Stimulated activated naive CD4-positive, alpha-beta T cell (primary cell): ENCODE measurements around the gene KHSRP.
A peak's percentile ranks its signal among the peaks of the same experiment; 100 is the strongest.

Experiments used
- DNase-seq, 6 experiments: peaks; one replicate each; lab custom pipeline; 2025; lab: John Stamatoyannopoulos, UW

KHSRP gene

GRCh38 chr19:6393074-6393982, 31.3 kb downstream of the KHSRP start, which contains the start of gene GTF2F1:
Gene GTF2F1 (minus strand): TSS chr19:6393164. CDS start chr19:6392995, 169 bp downstream.
- DNase-seq = peak; percentile 90 to 94 (median 93)

DNA sequence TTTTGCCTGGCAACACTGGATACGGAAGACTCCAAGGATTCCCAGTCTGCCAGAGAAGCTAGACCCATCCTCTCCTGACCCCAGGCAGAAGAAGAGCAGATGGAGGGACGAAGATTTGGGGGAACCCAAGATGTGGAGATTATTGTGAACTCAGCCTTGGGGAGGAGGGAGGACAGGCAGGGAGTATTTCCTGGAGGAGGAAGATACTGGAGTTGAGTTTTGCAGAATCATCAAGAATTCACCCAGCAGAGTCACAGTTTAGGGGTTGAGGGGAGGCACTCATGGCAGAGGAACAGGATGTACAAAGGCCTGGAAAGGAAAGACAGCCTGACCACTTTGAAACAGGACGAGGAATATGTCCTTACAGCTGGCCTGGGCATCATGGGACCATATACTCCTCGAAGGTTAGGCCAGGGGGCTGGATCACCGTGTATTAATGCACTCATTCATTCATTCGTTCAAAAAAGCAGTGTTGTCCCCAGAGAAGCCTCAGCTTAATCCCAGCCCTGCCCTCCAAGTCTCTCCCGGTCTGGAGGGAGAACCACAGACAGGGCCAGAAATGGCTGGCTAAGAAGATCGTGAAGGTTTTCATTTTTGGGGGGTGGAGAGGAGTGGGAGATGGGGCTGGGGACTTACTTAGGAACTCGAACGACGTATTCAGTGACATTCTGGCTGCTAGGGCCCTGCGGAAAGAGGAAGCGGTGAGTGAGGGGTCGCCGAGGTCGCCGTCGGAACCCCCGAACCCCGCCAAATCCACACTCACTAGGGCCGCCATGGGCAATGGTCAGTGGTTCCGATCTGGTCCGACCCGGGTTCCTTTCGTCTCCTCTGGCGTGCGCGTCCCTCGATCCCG, 32.2 kb downstream of the KHSRP start:
- DNase-seq = no peak

DNA sequence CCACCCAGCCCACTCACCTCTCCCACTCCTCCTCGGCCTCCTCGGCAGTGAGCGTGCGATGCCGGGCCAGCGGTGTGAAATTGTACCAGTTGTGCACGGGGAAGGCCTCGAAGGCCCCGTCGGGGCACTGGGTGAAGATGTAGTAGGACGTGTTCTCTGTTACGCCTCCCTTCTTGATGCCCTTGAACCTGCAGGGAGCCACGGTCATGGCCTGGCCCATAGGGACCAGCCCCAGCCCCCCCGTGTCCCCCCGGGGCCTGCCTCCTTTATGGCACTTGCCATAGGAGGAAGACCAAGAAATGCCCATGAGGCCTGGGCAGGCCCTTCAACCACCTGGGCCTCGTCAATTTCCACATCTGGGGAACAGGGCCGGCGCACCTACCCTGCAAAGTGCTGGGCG, 37.2 kb downstream of the KHSRP start:
- DNase-seq = no peak

DNA sequence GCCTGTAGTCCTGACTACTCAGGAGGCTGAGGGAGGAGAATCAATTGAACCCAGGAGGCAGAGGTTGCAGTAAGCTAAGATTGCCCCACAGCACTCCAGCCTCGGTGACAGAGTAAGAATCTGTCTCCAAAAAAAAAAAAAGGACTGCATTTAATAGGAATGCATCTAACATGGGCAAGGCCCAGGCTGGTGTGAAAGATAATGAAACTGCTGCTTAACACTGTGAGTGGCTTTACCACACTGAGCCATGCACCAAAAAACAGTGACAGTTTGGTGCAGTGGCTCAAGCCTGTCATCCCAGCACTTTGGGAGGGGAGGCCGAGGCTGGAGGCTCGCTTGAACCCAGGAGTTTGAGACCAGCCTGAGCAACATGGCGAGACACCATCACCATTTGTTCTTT, 40.2 kb downstream of the KHSRP start:
- DNase-seq = no peak

GRCh38 chr19:6383188-6383587, 41.4 kb downstream of the KHSRP start:
- no peak for DNase-seq

DNA sequence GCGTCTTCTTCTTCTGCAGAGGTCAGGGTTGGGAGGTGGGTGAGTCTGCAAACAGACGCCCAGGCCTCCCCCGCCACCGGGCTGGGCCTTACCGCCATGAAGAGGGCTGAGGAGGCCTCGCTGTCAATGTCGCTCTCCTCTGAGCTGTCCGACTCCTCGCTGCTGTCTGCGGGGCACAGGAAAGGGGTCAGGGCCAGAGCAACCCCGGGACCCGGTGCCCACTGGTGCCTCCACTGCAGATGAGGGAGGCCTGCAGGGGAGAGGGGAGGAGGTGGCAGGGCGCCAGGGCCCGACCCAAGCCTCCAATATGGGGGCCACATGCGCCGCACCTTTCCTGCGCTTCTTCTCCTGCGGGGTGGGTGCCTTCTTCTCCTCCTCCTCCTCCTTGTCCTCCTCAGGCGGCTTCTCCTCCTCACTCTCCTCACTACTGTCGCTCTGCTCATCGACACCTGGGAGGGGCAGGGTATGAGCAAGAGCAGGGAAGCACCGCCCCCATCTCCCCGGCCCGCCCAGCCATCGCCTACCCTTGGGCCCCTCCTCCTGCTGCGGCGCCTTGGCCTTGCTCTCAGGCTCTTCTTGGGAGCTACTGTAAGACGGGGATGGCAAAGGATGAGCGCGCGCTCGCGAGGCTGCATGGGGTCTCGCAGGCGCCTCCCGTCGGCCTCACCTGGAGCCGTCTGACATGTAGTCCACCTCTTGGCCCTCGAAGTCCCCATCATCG, 43.4 kb downstream of the KHSRP start:
- DNase-seq = no peak

DNA sequence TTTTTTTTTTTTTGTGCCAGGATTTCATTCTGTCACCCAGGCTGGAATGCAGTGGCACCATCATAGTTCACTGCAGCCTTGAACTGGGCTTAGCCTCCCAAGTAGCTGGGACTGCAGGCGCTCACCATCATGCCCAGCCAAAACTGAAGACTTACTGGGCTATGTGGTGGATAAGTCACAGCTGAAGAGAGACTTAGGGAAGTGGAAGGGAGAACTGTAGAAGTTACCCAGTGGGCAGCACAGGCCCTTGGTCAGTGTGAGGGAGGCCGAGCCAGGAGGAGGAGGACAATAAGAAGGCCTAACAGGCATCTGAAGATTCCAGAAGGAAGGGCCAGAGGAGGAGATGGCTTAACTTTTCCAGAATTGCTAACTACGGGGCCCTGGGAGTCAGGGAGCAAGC, 44.9 kb downstream of the KHSRP start:
- no peak for DNase-seq

- no peak for DNase-seq
These were observed 46.1 kb downstream of the KHSRP start for GRCh38 chr19:6378486-6378885.

GRCh38 chr19:6378041-6378440, 46.6 kb downstream of the KHSRP start:
- no peak for DNase-seq

- DNase-seq = no peak
These were observed 48.0 kb downstream of the KHSRP start for GRCh38 chr19:6376512-6377190.

DNA sequence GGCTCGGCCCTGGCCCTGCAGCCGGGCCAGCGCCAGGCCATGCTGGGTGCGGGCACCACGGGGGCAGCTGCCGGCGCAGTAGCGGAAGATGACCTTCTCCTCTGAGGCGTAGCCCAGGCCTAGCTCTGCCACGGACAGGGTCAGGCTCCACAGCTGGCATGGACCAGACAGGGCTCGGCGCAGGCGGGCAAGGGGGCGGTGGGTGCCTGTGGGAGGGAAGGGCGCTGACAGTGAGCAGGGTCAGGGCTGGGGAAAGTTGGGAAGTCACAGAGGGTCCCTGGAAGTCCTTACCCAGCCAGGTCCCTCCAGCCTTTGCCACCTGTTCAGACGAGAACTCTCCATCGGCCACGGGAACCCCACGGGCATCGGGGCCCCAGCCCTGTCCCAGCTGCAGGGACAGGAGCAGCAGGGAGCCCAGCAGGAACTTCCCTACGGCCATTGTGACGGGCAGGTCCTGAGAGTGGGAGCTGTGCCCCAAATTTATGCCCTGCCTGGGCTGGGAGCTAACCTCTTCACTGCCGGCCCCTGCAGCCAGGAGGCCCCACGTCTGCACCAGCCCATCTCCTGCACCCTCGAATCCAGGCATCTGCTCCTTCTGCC, 49.1 kb downstream of the KHSRP start, which contains the start of gene PSPN:
Gene PSPN (minus strand): TSS at position 523 of the 600 bp plus-strand sequence. CDS start 84 bp downstream, at position 439.
- DNase-seq = no peak

DNA sequence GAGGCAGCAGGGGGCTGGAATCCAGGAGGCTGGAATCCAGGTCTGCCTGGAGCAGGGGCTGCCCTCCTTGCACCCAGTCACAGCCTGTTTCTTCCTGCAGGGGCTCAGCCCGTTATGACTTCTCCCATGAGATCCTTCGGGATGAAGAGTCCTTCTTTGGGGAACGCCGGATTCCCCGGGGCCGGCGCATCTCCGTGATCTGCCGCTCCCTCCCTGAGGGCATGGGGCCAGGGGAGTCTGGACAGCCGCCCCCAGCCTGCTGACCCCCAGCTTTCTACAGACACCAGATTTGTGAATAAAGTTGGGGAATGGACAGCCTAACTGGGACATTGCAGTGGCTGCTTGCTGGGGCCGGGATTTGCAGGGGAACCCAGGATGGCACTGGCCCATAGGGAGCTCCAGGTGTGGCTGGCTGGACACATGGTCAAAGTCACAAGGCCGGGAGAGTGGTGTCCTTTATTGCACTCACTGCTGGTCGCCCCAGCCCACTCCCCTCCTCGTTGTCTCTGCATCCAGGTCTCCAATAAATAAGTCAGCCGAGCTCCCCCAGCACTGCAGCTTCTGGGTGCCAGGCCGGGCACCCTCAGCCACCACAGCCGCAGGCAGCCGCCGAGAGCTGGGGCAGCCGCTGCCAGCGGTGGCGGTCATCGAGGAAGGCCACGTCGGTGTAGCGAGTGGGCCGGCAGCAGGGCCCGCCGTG, 49.8 kb downstream of the KHSRP start:
- DNase-seq = no peak

DNA sequence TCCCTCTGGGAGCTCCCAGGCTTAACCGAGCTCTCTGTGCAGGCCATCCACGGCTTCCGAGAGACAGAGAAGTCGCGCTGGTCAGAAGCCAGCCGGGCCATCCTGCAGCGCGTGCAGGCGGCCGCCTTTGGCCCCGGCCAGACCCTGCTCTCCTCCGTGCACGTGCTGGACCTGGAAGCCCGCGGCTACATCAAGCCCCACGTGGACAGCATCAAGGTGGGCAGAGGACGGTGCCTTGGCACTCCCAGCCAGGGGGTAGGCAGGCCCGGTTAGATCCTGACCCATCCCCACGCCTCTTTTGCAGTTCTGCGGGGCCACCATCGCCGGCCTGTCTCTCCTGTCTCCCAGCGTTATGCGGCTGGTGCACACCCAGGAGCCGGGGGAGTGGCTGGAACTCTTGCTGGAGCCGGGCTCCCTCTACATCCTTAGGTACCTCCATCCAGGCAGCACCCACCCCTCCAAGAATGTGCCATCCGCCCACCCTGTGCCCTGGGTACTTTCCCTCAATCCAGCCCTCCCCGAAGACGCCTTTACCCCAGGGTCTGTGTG, 50.4 kb downstream of the KHSRP start:
- no peak for DNase-seq

- DNase-seq = no peak
These were observed 50.9 kb downstream of the KHSRP start for GRCh38 chr19:6373813-6374108.

DNA sequence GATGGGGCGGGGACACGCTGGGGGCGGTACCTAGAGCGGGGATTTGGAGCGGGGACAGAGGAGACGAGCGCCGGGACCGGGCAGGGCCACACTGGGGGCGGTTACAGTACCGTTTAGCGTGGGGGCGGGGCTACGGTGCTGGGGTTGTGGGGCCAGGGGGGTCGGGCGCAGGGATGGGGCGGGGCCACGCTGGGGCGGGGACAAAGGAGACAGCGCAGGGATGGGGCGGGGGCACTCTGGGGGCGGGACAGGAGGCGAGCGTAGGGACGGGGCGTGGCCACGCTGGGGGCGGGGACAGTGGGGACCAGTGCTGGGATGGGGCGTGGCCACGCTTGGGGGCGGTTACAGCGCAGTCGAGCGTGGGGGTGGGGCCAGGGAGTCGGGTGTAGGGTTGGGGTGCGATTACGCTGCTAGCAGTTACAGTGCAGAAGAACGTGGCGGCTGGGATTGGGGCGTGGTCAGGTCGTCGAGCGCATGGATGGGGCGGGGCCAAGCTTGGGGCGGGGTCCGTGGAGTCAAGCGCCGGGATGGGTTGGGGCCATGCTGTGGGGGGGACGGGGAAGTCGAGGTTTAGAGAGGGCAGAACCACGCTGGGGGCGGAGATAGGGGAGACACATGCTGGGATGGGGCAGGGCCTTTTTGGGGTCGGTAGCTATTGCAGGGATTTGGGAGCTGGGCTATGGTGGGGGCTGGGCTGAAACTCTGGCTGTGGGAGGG, 51.4 kb downstream of the KHSRP start:
- peak; percentile 95 to 99 (median 99) for DNase-seq

GRCh38 chr19:6372594-6373095, 52.0 kb downstream of the KHSRP start, which contains the start of gene ALKBH7:
Gene ALKBH7 (plus strand): TSS chr19:6372794. CDS start chr19:6372821, 27 bp downstream.
- peak; percentile 96 to 99 (median 98) for DNase-seq

DNA sequence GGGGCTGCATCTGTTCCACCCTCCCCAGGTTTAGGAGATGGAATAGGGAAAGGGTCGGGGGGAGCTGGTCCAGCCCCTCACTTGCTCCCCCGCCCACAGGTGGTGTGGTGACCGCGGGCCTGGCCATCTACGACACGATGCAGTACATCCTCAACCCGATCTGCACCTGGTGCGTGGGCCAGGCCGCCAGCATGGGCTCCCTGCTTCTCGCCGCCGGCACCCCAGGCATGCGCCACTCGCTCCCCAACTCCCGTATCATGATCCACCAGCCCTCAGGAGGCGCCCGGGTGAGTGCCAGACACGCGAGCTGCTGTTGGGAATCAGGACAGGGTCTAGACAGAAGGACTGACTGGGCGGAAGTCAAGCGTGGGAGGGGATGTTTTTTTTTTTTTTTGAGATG, 60.3 kb downstream of the KHSRP start:
- DNase-seq = no peak
